OCI-LY3 (cell line): ENCODE results near the gene WDR37.
A peak's percentile ranks its signal among the peaks of the same experiment; 100 is the strongest.
"Not testable (repeated sequence)": the region's sequence is repeated elsewhere in the genome, so short reads cannot be mapped to it uniquely, and the experiment has no call there.

Experiments used
- H2AFZ ChIP-seq: fragments of 200-600, 300-600 bp; shearing (Covaris generic); 2 replicates; pipeline ENCODE4 v1.6.0; 2014; ENCODE audit warnings: antibody characterized with exemption, low read depth, low read length
- H3K27ac ChIP-seq: fragments of 200-600, 300-600 bp; sonication (generic); 2 replicates; pipeline ENCODE4 v1.5.1; 2014; ENCODE audit warnings: mild to moderate bottlenecking, low read length, moderate library complexity, mixed read lengths
- H3K27me3 ChIP-seq: fragments of 200-600, 300-600 bp; sonication (generic); 2 replicates; pipeline ENCODE4 v1.6.1; 2014; ENCODE audit warnings: low read depth, low read length, mixed read lengths
- H3K36me3 ChIP-seq: fragments of 200-600, 300-600 bp; sonication (generic); replicated peaks from 2 replicates; pipeline ENCODE3; 2014; ENCODE audit warnings: low read depth, low read length, mixed read lengths
- H3K4me1 ChIP-seq: fragments of 300-600, 200-600 bp; sonication (generic); 2 replicates; pipeline ENCODE4 v1.6.1; 2014; ENCODE audit warnings: low read length, mixed read lengths
- H3K4me2 ChIP-seq: fragments of 200-600, 300-600 bp; sonication (generic); 2 replicates; pipeline ENCODE4 v1.6.1; 2014; ENCODE audit warnings: low read length, mixed read lengths
- H3K4me3 ChIP-seq: fragments of 300-600, 200-600 bp; sonication (generic); 2 replicates; pipeline ENCODE4 v1.5.1; 2014; ENCODE audit warnings: antibody characterized with exemption, mild to moderate bottlenecking, low read length, moderate library complexity
- H3K79me2 ChIP-seq: fragments of 300-600, 200-600 bp; shearing (Covaris generic); 2 replicates; pipeline ENCODE4 v1.6.1; 2014; ENCODE audit warnings: mild to moderate bottlenecking, low read length, mixed read lengths
- H3K9ac ChIP-seq: fragments of 300-600, 200-600 bp; shearing (Covaris generic); 2 replicates; pipeline ENCODE4 v1.6.0; 2014; ENCODE audit warnings: mild to moderate bottlenecking, low read length, moderate library complexity
- H3K9me3 ChIP-seq: fragments of 200-600, 300-600 bp; shearing (Covaris generic); 2 replicates; pipeline ENCODE4 v1.6.1; 2014; ENCODE audit warnings: low read length, mixed read lengths; ENCODE audit not compliant: insufficient read depth
- H4K20me1 ChIP-seq: fragments of 200-600, 300-600 bp; sonication (generic); 2 replicates; pipeline ENCODE4 v1.6.1; 2016; ENCODE audit warnings: low read length, mixed read lengths; ENCODE audit not compliant: insufficient read depth
- EZH2phosphoT487 ChIP-seq: fragments of 200-600 bp; shearing (Covaris generic); IDR thresholded peaks from 2 replicates; pipeline ENCODE4 v1.6.1; 2018; ENCODE audit warnings: antibody characterized with exemption, mixed run types, low read depth
- TF ChIP-seq, protein P1 (sequence below): fragments of 200-600, 300-600 bp; sonication (generic); IDR thresholded peaks from 2 replicates; pipeline ENCODE4 v1.5.1; 2014; ENCODE audit warnings: antibody characterized with exemption, low read length, low read depth

The WDR37 gene

DNA sequence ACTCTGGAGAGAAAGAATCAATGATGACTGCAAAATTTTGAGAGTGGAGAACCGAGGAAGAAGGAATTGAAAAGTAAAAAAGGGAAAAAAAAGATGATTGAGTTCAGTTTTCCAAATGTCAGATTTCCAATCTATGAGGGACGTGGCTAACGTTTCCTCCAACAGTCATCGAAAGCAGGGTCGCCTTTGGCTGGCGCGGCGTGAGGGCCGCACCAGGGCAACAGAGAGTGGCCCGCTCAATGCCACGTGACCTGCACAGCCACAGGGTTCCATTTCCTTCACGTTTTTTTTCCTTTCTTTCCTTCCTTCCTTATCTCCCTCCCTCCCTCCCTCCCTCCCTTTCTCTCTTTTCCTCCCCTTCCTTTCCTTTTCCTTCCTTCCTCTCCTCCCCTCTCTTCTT lies 101.9 kb downstream of the WDR37 start:
- Histone ChIP-seq H3K4me2 (no peak overlapping the region), H3K27ac (no peak overlapping the region)

GRCh38 chr10:1158536-1158935 lies 102.4 kb downstream of the WDR37 start:
- H3K4me3 ChIP-seq, H3K27me3 ChIP-seq, H4K20me1 ChIP-seq, H2AFZ ChIP-seq, H3K9ac ChIP-seq, H3K4me2 ChIP-seq, H3K9me3 ChIP-seq, H3K27ac ChIP-seq, H3K79me2 ChIP-seq, H3K36me3 ChIP-seq: not testable (repeated sequence)
- H3K4me1 ChIP-seq = peaks cover 12% of the 10 kb centered on the region

More for the DNA sequence above, 101.9 kb downstream of the WDR37 start:
- no peak overlapping the region for H3K9ac ChIP-seq
- no peak overlapping the region for H3K4me3 ChIP-seq
- H3K9me3 ChIP-seq = no peaks in the 10 kb centered on the region
- H2AFZ ChIP-seq = no peak overlapping the region
- TF ChIP-seq EZH2phosphoT487 = no peak
- TF ChIP-seq, protein P1, sequence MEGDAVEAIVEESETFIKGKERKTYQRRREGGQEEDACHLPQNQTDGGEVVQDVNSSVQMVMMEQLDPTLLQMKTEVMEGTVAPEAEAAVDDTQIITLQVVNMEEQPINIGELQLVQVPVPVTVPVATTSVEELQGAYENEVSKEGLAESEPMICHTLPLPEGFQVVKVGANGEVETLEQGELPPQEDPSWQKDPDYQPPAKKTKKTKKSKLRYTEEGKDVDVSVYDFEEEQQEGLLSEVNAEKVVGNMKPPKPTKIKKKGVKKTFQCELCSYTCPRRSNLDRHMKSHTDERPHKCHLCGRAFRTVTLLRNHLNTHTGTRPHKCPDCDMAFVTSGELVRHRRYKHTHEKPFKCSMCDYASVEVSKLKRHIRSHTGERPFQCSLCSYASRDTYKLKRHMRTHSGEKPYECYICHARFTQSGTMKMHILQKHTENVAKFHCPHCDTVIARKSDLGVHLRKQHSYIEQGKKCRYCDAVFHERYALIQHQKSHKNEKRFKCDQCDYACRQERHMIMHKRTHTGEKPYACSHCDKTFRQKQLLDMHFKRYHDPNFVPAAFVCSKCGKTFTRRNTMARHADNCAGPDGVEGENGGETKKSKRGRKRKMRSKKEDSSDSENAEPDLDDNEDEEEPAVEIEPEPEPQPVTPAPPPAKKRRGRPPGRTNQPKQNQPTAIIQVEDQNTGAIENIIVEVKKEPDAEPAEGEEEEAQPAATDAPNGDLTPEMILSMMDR = no peak
- 0 out of 2 replicates have a peak, but pooled peaks cover 8% of the 10 kb centered on the region for H3K27me3 ChIP-seq
- H3K4me1 ChIP-seq = peaks cover 12% of the 10 kb centered on the region
- H3K79me2 ChIP-seq = no peaks in the 10 kb centered on the region
- no peaks in the 10 kb centered on the region for H3K36me3 ChIP-seq
- H4K20me1 ChIP-seq = no peaks in the 10 kb centered on the region

DNA sequence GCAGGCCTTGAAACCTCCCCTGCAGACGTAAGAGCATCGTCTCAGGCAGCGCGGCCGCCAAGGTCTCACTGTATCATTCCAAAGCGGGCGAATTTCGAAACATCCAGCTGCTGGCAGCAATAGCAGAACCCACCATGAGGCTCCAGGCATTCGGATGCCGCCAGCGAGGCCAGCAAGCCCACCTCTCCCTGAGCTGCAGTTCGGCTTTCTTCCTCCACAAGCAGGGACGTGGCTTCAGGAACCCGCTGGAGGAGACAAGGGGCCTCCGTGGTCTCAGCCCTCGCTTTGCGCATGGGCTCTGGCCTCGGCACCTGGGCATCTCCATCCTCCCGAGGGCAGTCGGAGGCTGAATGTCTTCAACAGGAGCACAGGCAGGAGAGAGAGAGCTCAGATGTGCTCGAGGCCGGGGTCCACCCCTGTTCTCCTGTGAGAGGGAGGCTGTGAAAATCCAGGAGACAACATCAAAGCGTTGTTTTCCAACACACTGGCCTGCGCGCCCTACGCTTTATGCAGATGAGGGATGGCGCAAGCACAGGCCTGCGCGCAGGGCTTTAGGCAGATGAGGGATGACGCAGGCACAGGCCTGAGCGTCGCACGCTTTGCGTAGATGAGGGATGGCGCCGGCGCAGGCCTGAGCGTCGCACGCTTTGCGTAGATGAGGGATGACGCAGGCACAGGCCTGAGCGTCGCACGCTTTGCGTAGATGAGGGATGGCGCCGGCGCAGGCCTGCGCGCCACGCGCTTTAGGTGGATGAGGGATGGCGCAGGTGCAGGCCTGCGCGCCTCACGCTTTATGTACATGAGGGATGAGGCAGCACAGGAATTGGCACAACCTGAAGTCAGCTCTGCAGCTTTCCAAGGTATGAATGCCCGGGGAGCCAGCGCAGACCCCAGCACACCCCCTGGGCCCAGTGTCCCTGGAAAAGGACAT lies 103.2 kb downstream of the WDR37 start:
- H3K36me3 ChIP-seq = no peaks in the 10 kb centered on the region
- no peaks in the 10 kb centered on the region for H3K9me3 ChIP-seq
- TF ChIP-seq, protein P1 = no peak
- no peak for TF ChIP-seq EZH2phosphoT487
- no peaks in the 10 kb centered on the region for H3K79me2 ChIP-seq
- no peak overlapping the region for H2AFZ ChIP-seq
- no peak overlapping the region for H3K4me2 ChIP-seq
- H3K4me1 ChIP-seq = peaks cover 12% of the 10 kb centered on the region
- H3K9ac ChIP-seq = no peak overlapping the region
- no peaks in the 10 kb centered on the region for H4K20me1 ChIP-seq
- no peak overlapping the region for H3K27ac ChIP-seq
- H3K27me3 ChIP-seq = 0 out of 2 replicates have a peak, but pooled peaks cover 8% of the 10 kb centered on the region
- H3K4me3 ChIP-seq = no peak overlapping the region

DNA sequence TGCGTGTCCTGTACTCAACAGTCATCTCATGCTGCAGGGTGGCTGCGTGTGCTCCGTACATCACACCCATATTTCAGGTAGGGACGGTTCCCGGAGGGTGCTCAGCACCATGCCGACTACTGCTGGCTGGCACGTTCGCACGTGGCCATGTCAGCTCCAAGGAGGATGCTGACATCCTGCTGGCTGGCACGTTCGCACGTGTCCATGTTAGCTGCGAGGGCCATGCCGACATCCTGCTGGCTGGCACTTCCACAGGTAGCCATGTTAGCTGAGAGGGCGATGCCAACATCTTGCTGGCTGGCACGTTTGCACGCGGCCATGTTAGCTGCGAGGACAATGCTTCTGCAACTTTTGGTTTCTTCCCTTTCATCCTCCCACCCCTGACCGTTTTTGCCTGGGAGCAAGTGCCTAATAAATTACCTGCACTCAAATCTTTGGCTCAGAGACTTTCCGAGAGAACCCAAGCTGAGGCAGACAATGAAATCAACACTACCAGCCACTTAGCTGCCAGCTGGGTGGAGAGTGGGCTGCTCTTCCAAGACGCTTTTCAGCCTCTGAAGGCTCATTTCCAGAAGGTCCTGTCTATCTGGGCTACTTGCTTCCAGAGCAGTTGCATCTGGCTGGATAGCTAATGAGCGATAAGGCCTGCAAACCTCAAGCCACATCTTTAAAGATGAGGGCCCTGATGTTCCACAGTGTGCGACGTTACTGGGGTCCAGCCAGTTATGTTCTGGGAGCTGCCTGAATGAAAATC lies 104.6 kb downstream of the WDR37 start:
- Histone ChIP-seq H3K4me2 (peak overlapping the region; percentile 1; the same call in 1 of the 2 replicates), H4K20me1 (no peaks in the 10 kb centered on the region), H3K27ac (no peak overlapping the region), H2AFZ (no peak overlapping the region), H3K36me3 (no peaks in the 10 kb centered on the region), H3K9me3 (no peaks in the 10 kb centered on the region), H3K79me2 (no peaks in the 10 kb centered on the region), H3K4me1 (peaks cover 12% of the 10 kb centered on the region), H3K27me3 (0 out of 2 replicates have a peak, but pooled peaks cover 8% of the 10 kb centered on the region), H3K4me3 (no peak overlapping the region), H3K9ac (no peak overlapping the region)
- no peak for TF ChIP-seq EZH2phosphoT487
- TF ChIP-seq, protein P1 = no peak

DNA sequence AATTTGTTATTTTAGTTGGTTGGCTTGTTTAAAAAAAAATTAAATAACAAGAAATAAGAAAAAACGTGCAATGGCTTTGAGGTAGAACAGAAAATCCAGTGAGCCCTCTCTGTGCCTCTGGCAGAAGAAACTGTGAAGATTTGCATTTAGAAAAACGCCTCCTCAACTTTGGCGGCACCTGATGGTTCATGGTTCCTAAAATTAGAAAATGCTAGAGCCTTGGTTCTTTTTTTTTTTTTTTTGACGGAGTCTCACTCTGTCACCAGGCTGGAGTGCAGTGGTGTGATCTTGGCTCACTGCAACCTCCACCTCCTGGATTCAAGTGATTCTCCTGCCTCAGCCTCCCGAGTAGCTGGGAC lies 105.1 kb downstream of the WDR37 start:
- H3K4me3 ChIP-seq, H3K79me2 ChIP-seq, H3K9me3 ChIP-seq, H3K36me3 ChIP-seq, H3K9ac ChIP-seq, H3K27ac ChIP-seq, H3K27me3 ChIP-seq, H2AFZ ChIP-seq, H4K20me1 ChIP-seq: not testable (repeated sequence)
- Histone ChIP-seq H3K4me1 (peaks cover 12% of the 10 kb centered on the region), H3K4me2 (peak overlapping the region; percentile 1; the same call in 1 of the 2 replicates)
